Amygdala (tissue), 56 donors: ENCODE measurements around the gene ZNF862.
"Not testable (repeated sequence)": the region's sequence is repeated elsewhere in the genome, so short reads cannot be mapped to it uniquely, and the experiment has no call there.

Source experiments
- DNase-seq, 56 donors: peaks; one replicate each; lab custom pipeline; 2025; lab: John Stamatoyannopoulos, UW

The ZNF862 gene

GRCh38 chr7:149823631-149824199 lies 14.5 kb upstream of the ZNF862 start:
- no peak for DNase-seq

GRCh38 chr7:149824301-149824741 lies 13.9 kb upstream of the ZNF862 start:
- no peak for DNase-seq

DNA sequence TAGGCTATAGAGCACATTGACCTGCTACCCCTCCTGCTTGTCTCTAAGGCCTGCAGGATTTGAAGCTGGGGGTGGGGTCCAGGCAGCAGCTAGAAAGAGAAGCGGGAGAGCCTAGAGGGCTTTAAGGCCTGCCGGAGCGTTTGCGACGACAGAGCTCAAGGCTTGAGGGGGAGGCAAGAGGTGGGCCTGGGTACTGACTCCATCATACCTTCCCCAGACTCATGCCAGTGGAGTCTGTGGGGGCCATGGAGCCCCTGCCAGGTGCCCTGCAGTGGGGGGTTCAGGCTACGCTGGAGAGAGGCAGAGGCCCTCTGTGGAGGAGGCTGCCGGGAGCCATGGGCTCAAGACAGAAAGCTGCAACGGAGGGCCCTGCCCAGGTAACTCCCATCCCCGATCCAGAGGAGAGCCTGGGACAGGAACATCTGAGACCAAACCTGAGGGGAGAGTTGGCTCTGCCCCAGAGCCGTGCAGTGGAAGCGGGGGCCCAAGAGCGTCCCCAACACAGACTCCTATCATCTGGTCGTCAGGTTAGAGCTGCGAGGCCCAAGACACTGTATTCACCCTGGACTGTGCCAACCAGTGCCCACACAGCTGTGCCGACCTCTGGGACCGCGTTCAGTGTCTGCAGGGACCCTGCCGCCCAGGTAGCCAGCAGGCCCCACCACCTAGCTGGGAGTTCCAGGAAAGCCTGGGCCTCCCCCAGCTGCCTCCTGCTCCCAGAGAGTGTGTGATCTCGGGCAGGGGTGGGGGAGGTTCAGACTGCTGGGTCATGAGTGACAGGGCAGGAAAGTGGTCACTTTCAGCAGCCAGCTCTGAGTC lies 13.2 kb upstream of the ZNF862 start:
- DNase-seq = no peak

GRCh38 chr7:149825567-149826343 lies 12.4 kb upstream of the ZNF862 start:
- no peak for DNase-seq

- DNase-seq = no peak
Observed at GRCh38 chr7:149826344-149827088, 11.7 kb upstream of the ZNF862 start.

DNA sequence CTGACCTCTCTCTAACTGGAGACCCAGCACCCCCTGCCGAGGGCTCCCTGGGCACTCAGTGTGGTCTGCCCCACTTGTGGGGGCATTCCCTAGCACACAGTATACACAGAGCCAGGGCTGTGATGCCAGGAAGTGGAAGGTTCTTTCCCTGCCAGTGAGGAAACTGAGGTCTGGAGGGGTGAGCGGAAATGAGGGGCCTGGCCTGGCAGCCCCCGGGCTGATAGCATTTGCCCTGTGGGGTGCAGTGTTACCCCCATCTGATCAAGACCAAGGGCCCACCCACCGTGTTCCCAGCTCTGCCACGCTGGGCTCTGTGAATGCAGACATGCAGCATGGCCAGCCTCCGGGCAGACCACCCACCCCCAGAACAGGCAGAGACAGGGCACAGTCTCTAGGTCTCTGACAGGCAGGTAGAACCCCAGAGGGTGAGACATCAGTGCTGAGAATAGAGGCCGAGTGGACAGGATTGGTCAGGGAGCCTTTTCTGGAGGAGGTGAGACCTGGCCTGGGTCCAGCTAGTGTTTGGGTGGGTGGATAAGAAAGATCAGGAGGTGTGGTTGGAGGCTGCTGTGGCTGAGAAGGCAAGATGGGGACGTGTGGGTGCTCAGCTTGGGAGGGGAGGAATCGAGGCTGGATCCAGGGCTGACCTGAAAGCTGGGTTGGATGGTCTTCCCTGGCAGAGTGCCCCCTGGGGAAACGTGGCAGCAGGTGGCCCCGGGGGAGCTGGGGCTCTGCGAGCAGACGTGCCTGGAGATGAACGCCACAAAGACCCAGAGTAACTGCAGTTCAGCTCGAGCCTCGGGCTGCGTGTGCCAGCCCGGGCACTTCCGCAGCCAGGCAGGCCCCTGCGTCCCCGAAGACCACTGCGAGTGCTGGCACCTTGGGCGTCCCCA lies 10.8 kb upstream of the ZNF862 start:
- DNase-seq = no peak

DNA sequence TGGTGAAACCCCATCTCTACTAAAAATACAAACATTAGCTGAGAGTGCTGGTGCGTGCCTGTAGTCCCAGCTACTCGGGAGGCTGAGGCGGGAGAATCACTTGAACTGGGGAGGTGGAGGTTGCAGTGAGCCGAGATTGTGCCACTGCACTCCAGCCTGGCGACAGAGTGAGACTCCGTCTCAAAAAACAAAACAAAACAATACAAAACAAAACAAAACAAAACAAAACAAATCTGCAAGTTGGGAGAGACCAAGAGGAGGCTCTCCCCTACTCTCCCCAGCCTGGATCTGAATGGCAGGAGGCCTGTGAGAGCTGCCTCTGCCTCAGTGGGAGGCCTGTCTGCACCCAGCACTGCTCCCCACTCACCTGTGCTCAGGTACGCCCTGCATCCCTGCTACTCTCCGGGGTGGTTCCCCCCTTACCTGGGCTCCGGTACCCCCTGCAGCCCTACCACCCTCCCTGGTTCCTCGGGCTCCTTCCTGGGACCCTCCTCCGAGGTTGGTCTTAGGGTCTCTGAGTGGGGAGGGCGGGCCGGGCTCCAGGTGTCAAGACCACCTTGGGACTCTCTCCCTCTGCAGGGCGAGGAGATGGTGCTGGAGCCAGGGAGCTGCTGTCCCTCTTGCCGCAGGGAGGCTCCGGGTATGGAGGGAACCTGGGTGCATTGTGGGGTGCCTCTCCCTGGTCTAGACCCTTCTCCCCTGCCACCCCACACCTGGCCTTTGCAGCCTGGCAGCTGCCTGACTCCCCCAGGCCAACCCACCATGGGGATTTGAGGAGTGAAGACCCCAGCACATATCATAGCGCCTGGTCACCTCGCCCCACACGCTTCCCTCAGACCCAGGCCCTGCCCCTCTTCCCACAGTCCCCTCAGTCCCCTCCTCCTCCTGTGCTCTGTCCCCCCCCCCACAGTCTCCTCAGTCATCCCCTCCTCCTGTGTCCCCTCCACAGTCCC lies 9.5 kb upstream of the ZNF862 start:
- no peak for DNase-seq

DNA sequence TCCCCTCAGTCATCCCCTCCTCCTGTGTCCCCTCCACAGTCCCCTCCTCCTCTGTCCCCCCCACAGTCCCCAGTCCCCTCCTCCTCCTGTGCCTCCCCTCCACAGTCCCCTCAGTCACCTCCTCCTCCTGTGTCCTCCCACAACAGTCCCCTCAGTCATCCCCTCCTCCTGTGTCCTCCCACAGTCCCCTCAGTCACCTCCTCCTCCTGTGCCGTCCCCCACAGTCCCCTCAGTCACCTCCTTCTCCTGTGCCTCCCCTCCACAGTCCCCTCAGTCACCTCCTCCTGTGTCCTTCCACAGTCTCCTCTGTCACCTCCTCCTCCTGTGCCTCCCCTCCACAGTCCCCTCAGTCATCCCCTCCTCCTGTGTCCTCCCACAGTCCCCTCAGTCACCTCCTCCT lies 7.6 kb upstream of the ZNF862 start:
- not testable (repeated sequence) for DNase-seq

- DNase-seq = no peak
Observed at GRCh38 chr7:149830997-149831740, 7.0 kb upstream of the ZNF862 start.

DNA sequence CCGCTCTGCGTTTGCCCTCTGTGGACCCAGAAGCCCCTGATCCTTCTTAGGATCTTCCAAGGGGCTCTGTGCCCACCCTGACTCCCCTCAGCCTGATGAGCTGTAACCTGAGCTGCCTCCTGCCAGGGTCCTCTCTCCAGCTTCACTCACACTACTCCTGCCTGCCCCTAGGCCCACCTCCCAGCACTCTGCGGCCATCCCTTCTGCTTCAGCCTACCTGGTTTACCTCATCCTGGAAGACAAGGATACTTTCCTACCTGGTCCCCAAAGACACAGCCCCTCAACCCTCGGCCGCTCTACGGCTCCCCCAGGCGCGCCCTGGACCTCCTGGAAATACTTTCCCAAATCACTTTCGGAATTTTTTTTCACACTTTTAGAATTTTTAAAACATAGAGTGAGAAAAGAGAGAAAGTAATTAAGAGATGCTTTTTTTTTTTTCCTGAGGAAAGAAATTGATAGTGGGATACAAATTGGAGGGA lies 6.4 kb upstream of the ZNF862 start:
- no peak for DNase-seq

DNA sequence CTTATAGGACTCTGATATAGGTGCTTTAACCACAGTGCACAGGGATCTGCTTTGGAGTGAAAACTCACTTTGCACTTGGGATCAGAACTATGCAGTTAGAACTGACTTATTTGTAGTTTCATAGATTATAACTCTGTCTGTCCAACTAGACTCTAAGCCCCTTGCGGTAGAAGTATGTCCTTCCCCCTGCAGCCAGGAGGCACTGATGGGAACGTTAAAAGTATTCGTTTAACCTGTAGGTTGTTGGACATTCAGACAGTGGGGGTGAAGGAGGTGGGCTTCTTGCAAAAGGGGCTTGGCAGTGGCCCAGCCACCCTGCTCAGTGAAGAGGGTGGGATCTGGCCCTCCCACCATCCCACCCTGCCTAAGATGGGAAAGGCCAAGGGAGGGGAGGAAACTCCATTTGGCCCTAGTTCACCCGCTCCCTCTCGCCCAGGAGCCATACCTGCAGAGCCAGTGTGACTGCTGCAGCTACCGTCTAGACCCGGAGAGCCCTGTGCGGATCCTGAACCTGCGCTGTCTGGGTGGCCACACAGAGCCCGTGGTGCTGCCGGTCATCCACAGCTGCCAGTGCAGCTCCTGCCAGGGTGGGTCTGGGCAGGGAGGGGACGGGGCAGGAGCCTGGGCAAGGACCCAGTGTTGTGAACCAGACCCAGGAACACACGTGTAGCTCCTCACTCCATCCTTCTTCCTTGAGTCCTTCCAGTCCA lies 5.7 kb upstream of the ZNF862 start:
- no peak for DNase-seq

- DNase-seq = no peak
Observed at GRCh38 chr7:149833495-149834130, 4.6 kb upstream of the ZNF862 start.

- DNase-seq = no peak
Observed at GRCh38 chr7:149834601-149835000, 3.6 kb upstream of the ZNF862 start.

DNA sequence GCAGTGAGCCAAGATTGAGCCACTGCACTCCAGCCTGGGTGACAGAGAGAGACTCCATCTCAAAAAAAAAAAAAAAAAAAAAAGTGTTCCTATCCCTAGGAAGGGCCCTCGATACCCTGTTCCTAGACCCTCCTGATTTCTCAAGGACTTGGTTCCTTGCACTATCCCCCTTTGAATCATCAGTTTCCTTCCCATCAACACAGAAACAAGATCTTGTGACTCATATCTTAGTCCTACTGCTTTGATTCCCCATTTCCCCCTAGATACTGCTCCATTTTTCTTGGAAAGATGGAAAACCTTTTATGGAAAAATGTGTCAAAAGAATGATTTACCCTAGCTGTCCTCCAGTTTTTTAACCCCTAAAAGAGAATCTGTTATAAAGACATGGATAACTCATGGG lies 1.7 kb upstream of the ZNF862 start:
- DNase-seq = no peak

DNA sequence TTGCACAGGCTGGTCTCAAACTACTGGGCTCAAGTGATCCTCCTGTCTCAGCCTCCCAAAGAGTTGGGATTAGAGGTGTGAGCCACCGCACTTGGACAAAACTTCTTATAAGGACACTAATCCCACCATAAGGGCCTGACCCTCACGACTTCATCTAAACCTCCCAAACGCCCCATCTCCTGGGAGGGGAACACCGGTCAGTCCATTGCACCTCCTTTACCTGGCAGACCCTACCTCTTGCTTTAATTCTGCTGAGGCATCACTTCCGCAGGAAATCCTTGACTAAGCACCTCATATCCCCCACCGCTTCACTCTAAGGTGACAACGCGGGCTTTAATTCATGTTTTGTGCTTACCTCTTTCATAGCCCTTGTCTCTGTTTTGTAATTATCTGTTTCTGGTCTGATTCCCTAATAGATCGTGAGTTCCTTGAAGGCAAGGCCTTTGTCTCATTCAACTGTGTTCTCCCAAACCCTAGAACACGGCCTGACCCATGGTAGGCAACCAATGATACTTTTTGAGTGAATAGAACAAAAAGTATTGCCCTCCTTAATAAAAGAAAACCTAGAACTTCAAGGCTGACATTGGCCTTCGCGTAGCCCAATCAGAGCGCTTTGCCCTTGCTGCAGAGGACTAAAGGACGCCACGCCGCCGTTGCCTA lies 481 bp upstream of the ZNF862 start:
- DNase-seq = no peak

DNA sequence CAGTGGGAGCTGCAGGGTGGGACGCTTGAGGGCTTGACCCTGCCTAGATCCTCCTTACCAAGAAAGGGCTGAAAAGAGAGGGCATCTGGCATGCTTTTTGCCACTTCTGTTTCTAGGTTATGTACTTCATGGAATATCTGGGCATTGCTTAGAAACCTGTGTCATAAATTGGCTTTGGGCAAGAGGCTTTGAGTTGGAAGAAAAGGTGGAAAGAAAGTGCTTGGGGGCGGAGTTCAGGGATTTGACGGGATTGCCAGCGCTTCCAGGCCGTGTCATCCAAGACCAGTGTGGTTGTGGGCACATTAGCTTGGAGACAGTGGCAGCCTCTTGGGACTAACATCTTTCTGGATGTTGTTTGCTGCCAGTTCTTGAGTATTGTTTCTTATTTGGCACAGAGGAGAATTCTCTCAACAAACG lies 825 bp downstream of the ZNF862 start:
- no peak for DNase-seq
